Measurements from ENCODE around the gene CBX7.

The CBX7 gene

GRCh38 chr22:39083212-39084165, 69.0 kb downstream of the CBX7 start:
- no peak for TF ChIP-seq CTCF (IDR thresholded peaks at IDR 0.05)
- H3K4me3 ChIP-seq = no peak overlapping the region
- DNase-seq (ENCODE audit: low spot score) = no peak

GRCh38 chr22:39081598-39081997, 70.9 kb downstream of the CBX7 start:
- no peak overlapping the region for H3K4me3 ChIP-seq
- TF ChIP-seq CTCF (IDR thresholded peaks at IDR 0.05) = no peak
- no peak overlapping the region for H3K27ac ChIP-seq
- DNase-seq (ENCODE audit: low spot score) = no peak

More at GRCh38 chr22:39083212-39084165, 69.0 kb downstream of the CBX7 start:
- H3K27ac ChIP-seq = no peak overlapping the region

- no peak for TF ChIP-seq CTCF (IDR thresholded peaks at IDR 0.05)
- Histone ChIP-seq H3K27ac (no peak overlapping the region), H3K4me3 (no peak overlapping the region)
- no peak for DNase-seq (ENCODE audit: low spot score)
These were observed 71.5 kb downstream of the CBX7 start for GRCh38 chr22:39081016-39081415.
